ENCODE measurements around the gene STXBP6.

DNA sequence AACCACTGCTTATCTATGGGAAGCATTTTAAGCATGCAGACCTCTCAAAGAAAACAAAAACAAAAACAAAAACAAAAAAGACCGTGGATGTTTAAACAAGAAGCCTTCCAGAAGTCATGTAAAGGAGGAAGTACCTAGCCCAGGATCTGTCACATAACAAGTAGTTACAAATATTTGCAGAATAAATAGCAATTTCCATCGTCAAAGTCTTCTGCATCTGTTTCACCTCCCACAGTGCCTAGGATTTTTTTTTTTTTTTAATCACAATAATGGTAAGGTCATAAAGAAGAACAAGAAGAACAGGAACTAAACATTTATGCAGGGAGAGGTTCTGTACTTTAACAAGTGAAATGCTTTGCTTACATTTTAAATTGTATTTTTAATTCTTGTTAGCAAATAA lies 2.4 kb upstream of the STXBP6 start:
- TF ChIP-seq, protein P1, sequence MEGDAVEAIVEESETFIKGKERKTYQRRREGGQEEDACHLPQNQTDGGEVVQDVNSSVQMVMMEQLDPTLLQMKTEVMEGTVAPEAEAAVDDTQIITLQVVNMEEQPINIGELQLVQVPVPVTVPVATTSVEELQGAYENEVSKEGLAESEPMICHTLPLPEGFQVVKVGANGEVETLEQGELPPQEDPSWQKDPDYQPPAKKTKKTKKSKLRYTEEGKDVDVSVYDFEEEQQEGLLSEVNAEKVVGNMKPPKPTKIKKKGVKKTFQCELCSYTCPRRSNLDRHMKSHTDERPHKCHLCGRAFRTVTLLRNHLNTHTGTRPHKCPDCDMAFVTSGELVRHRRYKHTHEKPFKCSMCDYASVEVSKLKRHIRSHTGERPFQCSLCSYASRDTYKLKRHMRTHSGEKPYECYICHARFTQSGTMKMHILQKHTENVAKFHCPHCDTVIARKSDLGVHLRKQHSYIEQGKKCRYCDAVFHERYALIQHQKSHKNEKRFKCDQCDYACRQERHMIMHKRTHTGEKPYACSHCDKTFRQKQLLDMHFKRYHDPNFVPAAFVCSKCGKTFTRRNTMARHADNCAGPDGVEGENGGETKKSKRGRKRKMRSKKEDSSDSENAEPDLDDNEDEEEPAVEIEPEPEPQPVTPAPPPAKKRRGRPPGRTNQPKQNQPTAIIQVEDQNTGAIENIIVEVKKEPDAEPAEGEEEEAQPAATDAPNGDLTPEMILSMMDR (optimal IDR thresholded peaks at IDR 0.05 in 1 of 3, IDR thresholded peaks at IDR 0.05 in 1 of 3, conservative IDR thresholded peaks at IDR 0.05 in 1 of 3; ENCODE audit: extremely low read depth in 1 of 3, insufficient read depth in 2 of 3, low read length in 3 of 3) = no peak
- TF ChIP-seq EZH2 (IDR thresholded peaks at IDR 0.05; ENCODE audit: low read length) = no peak
